HUDEP-2 (cell line): ENCODE measurements around the gene GALNTL6.

Experiments
- DNase-seq, 76 experiments: peaks; one replicate each; lab custom pipeline; 2025; ENCODE audit not compliant: unreplicated experiment in 76 of 76; lab: John Stamatoyannopoulos, UW

The GALNTL6 gene

DNA sequence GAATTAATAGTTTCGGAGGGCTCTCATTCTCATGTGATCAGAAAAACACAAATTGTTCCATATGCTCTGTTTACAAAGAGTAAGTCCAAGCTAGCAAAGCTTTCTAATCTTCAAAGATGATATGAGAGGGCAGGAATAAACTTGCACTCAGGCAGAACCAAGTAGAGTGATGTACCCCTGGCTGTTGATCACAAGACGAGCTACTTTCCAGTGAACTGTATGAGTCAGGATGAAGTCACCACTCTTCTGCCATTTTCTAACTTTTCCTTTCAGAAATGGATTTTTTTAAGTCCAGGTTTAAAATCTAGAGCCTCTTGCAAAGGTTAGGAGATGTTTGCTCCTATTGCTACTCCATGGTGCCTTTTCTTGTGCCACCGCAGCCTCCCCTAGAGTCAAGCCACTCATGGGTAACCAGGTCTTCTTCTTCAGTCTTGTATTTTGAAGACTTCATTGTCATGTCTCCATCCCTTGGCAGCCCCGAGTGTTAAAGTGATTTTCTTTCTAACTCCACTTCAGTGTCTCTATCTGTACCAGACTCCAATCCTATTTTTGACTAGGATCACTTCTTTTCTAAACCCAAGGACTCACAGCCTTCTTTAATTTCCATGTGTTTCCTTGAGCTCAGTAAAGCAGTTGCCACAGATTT is 1183.5 kb downstream of the GALNTL6 start:
- peak in 6 of 76 experiments; percentile 1 to 34 (median 12) for DNase-seq

DNA sequence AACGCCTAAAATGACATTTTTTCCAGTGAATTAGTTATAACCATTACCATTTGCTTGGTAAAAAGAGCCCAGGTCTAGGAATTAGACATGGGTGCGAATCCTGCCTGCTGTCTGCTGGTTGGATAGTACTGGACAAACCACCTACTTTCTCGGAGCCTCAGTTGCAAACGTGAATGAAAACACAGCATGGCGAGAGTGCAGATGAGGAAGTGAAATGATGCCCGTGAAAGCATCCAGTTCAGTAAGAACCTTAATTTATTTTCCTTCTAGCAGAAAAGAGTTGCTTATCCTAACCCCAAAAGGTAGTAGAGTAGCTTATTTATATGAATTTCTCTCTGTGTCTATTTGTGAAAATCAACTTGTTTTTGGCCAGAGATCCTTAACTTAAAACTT is 1184.0 kb downstream of the GALNTL6 start:
- no peak for DNase-seq

DNA sequence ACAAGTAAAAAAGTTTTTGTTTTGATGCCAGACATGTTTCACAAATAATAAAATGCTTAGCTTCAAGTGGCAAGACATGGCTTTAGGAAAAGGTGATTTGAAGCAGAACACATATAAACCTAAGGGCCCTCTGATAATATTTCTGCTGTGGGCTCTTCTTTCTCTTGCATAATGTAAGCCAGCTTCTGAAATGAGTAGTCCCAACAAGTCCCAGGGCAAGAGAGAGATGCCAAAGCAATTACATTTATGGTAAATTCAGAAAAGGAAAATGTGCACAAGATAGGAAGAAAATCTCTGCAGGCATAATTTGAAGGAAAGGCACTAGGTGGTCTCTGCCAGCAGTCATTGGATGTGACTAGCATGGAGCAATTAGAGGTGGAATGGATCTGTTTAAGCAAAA is 1184.7 kb downstream of the GALNTL6 start:
- no peak for DNase-seq

DNA sequence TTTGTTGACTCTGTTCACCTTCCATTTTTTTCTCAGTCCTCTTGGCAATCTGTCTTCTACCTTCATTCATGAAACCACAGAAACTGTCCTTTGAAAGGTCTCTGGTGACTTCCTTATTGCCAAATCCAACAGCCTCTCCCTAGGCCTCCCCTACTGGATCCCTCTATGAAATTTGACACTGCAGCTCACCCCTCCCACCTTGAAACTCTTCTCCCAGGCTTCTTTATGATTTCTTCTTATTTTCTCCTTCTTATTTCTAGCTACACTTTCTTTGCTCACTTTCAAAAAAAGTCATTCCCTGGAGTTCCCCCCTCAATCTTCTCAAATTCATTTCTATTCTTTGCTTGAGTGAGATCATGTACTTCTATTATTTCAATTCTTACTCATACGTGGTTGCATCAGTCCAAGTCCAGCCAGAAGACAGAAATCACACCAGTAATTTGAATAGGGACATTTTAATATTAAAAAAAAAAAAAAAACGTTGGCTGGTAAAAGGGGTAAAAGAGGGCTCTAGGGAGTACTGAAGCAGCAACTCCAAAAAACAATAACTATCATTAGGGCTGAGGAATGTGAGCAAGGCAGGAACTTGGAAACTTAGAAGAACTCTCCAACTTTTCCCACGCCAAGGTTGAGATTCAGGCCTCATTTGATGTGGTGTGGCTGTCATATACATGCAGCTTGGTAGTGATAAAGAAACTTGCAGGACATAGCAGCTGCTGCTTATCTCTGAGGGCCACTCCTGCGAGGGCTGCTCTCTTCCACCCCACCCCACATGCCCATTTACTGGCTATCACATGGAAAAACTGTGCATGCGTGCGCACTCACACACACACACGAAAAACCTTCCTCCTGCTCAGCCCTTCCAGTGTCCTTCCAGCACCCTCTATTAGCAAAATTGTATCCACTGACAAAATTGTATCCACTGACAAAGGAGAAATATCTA is 1185.6 kb downstream of the GALNTL6 start:
- DNase-seq, result peak in 75 of 76 experiments; percentile 15 to 95 (median 86)

DNA sequence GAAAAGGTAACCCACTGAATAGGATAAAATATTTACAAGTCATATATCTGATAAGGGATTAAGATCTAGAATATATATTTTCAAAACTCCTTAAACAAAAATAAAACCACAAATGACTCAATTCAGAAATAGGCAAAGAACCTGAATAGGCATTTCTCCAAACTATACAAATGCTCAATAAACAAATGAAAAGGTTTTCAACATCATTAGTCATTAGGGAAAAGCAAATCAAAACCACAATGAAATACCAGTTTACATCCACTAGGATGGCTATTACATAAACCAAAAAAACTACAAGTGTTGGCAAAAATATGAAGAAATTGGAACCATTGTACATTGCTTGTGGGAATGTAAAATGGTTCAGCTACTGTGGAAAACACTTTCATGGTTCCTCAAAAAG is 1188.4 kb downstream of the GALNTL6 start:
- no peak for DNase-seq

DNA sequence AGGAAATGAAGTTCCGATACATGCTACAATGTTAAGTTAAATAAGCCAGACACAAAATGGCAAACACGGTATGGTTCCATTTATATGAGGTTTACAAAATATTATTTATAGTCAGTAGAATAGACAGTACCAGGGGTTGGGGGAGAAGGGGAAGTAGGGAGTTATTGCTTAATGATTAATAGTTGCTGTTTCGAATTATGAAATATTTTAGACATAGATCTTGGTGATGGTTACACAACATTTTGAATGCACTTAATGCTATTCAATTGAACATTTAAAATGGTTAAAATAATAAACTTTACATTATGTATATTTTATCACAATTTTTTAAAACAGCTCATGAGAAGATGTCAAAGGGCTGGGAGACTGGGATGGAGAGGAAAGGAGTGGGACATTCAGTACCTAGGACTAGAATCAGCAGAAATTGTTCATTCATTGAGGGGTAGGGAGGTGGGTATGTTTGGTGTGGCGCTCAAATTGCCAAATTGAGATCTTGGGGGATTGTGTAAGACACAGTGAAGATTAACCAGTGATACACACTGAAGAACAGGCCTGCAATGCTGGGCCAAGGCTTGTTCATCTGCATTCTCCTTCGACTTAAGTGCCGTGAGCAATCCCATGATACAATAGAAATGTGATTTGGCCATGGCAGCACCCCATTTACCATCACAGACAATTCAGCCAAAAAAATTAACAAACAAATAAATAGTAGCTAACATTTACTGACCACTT is 1189.8 kb downstream of the GALNTL6 start:
- DNase-seq, result no peak

DNA sequence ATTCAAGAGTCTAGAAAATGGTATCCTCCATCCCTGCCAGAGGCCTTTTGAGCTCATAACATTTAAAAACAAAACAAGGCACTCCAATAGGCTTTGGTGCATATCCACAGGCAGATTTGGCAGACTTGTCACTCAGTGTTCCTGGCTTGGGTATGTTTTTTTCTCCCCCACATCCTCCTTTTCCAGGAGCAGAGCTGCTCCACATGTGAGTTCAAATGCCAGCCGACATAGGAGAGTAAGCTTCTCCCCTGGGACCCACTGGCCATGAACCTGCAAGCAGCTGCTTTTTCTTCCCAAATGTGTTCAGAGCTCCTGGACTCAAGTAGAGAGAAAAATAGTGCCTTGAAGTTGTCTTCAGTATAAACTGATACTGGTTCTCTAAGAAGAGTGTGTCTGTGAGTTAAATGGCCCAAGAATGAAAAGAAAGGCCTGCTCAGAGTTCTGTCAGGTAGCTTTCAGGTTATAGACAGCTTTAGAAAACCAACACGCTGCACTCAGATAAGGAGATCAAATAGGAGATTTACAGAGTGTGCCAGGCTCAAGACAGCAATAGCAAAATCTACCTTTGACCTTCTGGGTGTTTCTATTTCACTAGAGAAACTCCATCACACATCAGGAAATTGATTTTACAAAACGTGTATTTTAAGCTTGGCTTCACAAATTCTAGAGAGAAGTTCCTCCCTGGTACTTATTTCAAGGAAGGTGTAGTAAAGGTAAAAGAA is 1192.9 kb downstream of the GALNTL6 start:
- no peak for DNase-seq

DNA sequence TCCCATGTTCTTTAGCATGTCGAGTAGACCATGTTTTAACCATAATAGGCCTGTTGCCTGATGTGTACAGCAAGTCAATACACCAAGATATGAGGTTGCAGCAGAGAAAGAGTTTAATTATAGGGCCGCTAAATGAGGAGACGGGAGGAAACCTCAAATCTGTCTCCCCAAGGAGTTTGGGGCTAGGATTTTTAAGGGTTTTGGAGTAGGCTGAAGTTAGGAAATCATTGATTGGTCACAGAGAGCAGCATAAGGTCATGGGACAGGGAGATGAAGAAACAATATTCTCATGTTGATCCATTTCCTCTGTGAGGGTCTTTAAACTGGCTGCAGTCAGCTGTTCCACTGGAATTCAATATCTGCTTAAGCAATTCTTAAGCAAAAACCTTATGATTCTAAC is 1195.2 kb downstream of the GALNTL6 start:
- DNase-seq, result no peak

DNA sequence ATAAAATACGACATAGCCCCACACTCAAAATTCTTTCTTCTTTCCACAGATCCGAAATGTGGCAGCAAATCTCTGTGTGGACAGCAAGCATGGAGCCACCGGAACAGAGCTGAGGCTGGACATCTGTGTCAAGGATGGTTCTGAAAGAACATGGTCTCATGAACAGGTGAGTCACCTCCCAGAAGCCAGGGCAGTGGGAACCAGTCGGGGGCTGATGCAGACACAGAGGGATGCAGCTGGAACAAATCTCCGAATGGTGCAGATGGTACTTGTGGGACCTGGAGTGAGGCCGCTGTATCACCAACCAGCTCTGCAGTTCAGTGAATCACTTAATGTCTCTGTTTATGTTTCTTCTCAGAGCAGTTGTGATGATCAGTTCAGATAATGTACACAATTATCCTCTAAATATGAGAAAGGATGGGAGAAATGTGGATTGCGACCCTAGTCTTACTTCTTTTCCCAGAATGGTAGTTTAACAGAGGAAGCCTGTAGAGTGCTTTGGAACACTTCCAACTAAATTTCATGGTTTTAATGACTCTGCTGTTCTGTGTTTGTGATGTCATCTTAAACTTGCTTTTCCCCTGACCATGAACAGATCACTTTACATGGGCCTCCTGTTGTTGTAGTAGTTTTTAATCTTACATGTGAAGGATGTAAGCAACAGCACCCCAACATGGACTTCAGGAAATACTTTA is 1196.1 kb downstream of the GALNTL6 start:
- DNase-seq, result peak in 1 of 76 experiments; percentile 5

DNA sequence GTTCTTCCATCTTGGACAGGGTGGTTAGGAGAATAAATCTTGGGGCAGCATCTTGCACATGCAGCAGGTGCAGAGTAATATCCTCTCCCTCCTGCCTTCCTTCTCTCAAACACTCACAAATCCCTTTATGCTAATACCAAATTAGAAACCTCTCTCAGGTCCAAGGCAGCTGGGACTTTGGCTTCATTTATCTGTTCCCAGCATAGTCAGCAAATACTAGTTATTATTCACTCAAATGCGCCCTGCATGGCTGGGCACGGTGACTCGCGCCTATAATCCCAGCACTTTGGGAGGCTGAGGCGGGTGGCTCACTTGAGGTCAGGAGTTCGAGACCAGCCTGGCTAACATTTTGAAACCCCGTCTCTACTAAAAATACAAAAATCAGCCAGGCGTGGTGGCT is 1199.4 kb downstream of the GALNTL6 start:
- DNase-seq, result no peak

DNA sequence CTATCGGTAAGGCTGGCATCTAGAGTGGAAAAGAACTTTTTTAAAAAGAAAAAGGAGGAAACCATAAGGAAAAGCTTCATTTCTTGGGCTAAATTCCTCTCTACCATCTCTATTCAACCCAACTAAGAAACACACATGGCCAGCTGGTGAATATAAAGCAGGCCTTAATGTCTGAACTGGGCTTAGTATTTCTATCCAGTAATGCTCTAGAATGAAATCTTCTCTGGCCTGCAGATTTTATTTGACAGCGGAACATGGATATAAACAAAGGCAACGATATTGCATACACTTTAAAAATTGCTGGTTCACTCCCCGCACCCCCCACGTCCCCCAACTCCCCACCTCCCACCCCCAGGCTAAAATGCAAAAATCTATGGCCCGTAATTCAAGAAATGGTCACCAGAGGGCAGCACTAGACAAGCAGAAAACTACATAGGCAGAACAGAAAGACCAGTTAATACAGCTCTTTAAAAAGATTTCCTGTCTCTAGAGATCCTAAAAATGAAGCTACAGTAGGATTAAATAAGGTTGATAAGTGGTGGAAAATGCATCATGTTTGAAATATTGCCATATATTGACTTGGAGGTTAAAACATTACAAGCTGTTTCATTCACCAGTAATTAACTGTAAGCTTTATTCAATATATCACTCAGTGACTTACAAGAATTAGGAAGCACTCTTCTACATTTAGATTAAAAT is 1200.2 kb downstream of the GALNTL6 start:
- DNase-seq, result peak in 36 of 76 experiments; percentile 0 to 46 (median 14)

DNA sequence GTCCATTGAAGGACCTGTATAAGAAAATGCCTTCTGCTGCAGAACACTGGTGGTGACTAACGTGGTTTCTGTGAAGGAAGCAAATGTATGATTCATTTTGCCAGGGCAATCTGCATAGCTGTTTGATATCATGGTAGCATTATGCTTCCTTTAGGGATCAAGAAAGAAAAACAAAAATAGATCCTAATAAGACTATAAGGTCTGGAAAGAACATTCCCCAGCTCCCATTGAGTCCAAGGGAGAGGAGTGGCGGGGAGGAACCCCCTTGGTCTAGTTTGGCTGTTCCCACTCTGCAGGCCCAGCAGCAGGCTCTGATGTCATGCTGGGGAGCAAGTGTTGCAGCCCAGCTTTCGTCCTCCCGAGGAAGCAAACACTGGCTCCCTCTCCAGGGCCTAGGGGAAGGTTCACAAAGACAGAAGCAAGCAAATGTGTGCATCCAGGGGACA is 1200.9 kb downstream of the GALNTL6 start:
- DNase-seq, result peak in 2 of 76 experiments; percentile 5 to 9

DNA sequence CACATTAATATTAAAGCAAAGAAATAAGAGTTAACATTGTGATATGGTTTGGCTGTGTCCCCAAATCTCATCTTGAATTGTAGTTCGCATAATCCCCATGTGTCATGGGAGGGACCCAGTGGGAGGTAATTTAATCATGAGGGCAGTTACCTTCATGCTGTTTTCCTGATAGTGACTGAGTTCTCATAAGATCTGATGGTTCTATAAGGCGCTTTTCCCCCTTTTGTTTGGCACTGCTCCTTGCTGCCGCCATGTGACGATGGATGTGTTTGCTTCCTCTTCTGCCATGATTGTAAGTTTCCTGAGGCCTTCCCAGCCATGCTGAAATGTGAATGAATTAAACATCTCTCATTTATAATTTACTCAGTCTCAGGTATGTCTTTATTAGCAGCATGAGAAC is 1201.6 kb downstream of the GALNTL6 start:
- DNase-seq, result no peak

DNA sequence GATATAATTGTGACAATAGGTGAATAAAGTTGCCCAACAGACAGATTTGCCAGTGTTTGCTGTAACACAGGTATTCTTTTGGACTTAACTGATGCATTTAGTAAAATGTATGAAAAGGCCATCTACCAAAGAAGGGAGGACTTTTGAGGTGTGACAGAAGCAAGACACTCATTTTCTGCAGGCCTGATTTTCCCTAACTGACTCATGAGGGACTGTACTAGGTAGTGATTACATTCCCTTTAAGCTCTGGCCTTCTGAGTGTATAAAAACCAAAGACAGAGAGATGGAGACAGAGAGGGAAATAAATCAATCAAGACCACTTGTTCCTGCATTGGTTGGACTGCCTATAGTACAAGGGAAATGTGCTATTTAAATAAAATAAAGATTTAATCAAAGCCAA is 1204.6 kb downstream of the GALNTL6 start:
- DNase-seq, result no peak

DNA sequence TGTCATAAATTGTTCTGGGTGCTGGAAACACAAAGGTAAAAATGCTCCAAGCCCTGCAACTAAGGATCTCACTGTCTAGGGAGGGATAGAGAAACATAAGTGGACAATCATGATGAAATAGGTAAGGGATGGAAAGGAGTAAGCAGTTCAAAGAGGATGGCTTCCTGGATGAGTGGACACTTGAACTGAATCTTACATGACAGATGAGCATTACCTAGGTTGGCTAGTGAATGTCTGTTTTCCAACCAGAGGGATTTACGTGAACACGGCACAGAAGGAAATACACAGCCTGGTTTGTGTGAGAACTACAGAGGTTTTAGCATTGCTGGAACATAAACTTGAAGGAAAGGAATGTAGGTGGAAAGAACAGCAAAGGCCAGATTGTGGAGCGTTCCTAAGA is 1205.2 kb downstream of the GALNTL6 start:
- no peak for DNase-seq

DNA sequence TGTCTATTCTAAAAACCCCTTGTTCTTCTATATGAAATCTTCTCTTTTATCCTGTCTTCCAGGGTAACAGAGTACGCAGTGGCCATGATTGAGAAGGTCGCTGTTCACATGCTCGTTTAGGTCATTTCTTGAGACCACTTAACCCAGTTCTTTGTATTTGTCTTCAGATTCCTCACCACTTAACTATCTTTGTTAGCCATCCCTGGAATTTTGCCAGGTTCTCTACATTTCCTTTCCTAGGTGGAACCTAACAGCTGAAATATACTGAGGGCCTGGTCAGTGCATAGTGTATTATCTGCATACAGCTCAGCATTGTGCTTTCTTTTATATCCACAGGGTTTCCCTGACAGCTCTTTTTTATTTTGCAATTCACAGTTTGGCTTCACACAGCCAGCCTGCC is 1206.5 kb downstream of the GALNTL6 start:
- DNase-seq, result no peak

DNA sequence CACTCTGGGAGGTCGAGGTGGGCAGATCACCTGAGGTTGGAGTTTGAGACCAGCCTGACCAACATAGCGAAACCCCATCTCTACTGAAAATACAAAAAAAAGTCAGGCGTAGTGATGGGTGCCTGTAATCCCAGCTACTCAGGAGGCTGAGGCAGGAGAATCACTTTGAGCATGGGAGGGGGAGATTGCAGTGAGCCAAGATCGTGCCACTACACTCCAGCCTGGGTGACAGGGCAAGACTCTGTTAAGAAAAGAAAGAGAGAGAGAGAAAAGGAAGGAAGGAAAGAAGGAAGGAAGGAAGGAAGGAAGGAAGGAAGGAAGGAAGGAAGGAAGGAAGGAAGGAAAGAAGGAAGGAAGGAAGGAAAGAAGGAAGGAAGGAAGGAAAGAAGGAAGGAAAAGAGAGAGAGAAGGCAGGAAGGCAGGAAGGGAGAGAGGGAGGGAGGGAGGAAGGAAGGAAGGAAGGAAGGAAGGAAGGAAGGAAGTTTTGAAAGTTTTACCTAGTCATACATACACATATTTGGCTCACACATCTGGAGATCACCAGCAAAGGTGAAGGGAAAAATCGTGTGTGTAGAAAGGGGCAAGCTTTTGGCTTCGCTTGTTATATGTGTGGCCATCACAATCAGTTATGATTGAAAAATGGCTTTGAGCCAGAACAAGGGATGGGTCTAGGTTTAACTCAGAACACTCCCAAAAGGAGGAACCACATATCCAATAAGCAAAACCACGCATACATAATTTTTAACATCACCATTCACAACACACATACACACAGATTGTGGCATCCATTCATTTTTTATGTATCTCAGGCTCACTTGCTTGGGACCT is 1208.8 kb downstream of the GALNTL6 start:
- peak in 1 of 76 experiments; percentile 10 for DNase-seq

DNA sequence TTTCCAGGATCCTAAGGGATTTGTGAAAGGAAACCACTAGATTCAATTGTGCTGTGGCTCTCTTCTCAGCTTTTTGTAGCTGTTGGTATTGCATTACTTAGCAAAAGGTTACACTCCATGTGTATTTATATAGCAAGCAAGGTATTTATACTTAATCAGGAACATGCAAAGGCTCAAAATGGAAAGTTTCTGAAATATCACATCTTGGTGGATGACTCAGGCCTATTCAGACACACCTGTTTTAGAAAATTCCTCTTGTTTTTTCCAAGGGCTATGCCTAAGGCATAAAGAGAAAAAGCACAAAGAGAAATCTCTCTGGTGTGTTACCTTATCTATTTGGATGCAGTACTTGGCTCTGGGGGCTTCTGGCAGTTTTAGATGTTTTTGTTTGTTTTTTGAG is 1211.0 kb downstream of the GALNTL6 start:
- no peak for DNase-seq
